EH (cell line): Measurements from ENCODE around the gene ITGAE.
A peak's percentile ranks its signal among the peaks of the same experiment; 100 is the strongest.
"Not testable (repeated sequence)": the region's sequence is repeated elsewhere in the genome, so short reads cannot be mapped to it uniquely, and the experiment has no call there.

Experiments
- DNase-seq: peaks from one replicate; pipeline ENCODE4 v3.0.0-alpha.2; 2015; ENCODE audit warnings: low read depth

The ITGAE gene, protein sequence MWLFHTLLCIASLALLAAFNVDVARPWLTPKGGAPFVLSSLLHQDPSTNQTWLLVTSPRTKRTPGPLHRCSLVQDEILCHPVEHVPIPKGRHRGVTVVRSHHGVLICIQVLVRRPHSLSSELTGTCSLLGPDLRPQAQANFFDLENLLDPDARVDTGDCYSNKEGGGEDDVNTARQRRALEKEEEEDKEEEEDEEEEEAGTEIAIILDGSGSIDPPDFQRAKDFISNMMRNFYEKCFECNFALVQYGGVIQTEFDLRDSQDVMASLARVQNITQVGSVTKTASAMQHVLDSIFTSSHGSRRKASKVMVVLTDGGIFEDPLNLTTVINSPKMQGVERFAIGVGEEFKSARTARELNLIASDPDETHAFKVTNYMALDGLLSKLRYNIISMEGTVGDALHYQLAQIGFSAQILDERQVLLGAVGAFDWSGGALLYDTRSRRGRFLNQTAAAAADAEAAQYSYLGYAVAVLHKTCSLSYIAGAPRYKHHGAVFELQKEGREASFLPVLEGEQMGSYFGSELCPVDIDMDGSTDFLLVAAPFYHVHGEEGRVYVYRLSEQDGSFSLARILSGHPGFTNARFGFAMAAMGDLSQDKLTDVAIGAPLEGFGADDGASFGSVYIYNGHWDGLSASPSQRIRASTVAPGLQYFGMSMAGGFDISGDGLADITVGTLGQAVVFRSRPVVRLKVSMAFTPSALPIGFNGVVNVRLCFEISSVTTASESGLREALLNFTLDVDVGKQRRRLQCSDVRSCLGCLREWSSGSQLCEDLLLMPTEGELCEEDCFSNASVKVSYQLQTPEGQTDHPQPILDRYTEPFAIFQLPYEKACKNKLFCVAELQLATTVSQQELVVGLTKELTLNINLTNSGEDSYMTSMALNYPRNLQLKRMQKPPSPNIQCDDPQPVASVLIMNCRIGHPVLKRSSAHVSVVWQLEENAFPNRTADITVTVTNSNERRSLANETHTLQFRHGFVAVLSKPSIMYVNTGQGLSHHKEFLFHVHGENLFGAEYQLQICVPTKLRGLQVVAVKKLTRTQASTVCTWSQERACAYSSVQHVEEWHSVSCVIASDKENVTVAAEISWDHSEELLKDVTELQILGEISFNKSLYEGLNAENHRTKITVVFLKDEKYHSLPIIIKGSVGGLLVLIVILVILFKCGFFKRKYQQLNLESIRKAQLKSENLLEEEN

DNA sequence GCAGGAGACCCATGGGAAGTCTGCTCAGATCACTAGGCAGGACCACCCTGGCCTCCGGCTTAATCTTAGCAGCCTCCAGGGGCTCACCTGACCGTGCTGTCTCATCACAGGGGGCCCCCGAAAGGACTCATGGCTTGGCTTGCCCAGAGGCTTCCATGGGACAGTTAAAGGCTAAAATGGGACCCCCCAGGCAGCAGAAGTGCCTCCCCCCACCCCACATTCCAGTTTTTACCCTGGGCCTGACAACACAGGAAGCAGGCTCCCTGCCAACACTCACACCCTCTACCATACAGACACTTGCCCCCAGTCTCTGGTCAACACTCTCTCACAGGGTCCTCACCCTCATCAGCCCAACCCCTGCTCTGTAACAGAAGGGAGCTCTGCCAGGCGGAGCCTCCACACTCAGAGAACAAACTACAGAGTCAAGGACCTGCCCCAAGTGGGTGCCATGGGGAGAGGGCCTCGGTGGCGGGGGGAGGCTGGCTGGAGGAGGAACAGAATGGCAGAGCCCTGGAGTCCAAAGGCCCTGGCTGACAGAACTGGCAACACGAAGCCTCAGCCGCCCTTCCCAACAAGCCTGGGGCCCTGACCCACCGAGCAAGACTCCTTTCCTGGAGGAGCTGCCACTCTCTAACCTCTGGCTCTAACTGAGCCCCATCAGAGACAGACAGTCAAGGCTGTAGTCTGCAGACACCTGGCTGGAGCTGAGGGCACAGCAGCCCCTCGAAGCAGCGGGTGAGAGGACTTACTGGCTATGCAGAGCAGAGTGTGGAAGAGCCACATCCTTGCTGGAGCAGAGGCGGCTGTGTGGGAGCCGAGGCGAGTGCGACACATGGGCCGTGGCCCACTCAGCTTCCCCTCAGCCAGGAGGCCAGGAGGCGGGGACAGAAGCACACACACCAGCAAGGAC is at the start of gene ITGAE:
TSS of gene ITGAE (minus strand) at position 827 of the 910 bp plus-strand sequence. CDS start at position 783, 44 bp downstream.
- DNase-seq = no peak

DNA sequence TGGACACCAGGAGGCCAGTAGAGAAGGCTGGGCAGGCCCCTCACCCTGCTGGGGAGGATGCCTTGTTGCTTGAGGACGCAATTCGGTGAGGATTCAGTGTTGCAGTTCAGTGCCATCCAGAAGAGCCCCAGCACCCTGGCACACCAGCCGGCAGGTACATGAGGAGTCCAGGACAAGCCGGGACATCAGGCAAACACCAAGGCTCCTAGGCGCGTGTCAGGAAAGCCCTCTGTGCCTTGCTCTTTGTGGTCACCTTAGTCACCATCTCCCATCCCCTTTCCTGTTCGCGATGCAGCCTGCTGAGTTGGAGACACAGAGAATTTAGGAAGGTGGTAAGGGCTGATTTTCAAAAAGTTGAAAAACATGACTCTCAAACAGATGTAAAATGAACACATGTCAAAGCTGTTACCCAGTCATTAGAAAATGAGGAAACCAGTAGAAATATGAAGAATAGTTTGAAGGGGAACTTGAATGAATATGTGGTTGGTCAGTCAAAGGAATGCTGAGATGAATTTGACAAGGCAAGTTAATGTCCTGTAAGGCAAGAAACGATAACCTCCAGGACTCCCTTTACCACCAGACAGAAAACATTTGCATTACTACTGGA is 47.3 kb upstream of the ITGAE start:
- no peak for DNase-seq

- no peak for DNase-seq
Measured at GRCh38 chr17:3847165-3847670, 46.2 kb upstream of the ITGAE start.

GRCh38 chr17:3846437-3847164 is 45.6 kb upstream of the ITGAE start:
- DNase-seq = no peak

GRCh38 chr17:3845621-3846436 is 44.8 kb upstream of the ITGAE start, which contains the start of gene NCBP3:
Gene NCBP3 (minus strand): TSS chr17:3846246. CDS start chr17:3846223, 23 bp downstream.
- peak; percentile 92 for DNase-seq

- DNase-seq = no peak
Measured at GRCh38 chr17:3845291-3845620, 44.3 kb upstream of the ITGAE start.

DNA sequence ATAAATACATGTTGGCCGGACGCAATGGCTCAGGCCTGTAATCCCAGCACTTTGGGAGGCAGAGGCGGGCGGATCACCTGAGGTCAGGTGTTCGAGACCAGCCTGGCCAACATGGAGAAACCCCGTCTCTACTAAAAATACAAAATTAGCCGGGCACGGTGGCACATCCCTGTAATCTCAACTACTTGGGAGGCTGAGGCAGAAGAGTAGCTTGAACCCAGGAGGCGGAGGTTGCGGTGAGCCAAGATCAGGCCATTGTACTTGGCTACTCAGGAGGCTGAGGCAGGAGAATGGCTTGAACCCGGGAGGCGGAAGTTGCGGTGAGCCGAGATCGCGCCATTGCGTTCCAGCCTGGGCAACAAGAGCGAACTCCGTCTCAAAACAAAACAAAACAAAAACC is 43.6 kb upstream of the ITGAE start:
- DNase-seq = not testable (repeated sequence)

GRCh38 chr17:3843935-3844516 is 43.0 kb upstream of the ITGAE start:
- DNase-seq = peak; percentile 42

- DNase-seq = no peak
Measured at GRCh38 chr17:3838206-3838605, 37.2 kb upstream of the ITGAE start.

- no peak for DNase-seq
Measured at GRCh38 chr17:3836551-3836950, 35.6 kb upstream of the ITGAE start.

DNA sequence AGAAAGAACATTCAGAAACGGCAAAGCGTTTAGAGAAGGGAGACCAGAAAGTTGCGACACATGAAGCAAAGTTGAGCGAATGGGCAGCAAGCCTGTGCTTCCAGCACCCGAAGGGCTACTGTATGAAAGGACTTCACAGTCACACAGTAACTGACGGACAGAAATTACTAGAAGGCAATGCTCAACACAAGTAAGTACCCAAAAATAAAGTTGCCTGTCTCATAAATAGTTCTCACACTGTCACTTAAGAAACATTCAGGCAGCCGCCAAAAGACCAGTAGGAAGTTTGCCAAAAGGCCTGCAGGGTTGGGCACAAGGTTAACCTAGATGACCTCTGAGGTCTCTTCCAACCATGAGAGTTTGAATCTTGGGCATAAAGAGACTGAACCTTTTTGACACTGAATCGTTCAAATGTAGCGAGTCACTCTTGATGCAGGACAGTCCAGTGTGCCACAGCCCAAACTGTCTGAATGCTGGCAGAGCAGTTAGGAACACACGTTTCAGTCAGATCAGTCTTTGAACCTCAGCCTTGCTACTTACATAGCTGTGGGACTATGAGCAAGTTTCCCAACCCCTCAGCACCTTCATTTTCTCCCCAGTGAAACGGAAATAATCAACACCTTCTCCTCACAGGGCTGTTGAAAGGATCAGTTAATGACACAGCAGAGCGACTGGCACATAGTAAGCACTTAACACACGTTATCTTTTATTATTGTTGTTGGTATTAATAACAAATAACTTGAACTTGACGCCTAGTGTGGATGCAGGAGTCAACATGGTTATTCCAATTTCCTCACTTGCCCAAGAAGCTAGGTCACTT is 34.6 kb upstream of the ITGAE start:
- DNase-seq = peak; percentile 62

DNA sequence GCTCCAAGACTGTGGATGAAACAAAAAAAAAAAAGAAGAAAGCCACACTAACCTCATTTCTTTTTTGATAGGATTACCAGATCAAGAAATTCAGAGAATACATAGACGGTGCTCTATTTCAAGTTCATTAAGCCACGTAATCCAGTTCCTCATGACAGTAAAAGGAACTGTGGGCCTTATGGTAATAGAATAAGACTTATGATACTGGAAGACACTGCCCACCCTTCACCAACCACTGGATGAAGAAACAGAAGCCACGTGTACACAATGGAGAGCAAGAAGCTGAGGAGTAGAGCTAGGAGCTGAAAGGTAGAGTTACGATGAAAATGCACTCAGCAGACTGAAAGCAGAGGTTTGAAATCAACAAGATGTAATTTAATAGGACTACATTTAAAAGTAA is 33.8 kb upstream of the ITGAE start:
- DNase-seq = no peak

DNA sequence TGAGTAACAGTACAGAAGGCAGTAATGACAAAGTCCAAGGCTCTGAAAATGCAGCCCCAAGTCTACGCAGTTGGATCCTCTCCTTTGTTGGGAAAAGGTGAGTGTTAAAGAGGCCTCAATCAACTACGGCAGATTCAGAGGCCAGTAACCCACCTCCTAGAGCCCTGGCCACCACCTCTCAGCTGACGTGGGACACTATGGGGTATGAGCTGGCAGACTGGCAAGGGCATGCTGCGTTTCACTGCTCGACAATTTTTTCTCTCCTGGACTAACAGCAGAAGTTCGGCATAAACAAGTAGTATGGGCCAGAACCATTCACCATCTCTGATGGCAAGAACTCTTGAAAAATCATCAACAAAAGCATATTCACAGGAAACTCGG is 27.9 kb upstream of the ITGAE start:
- DNase-seq = no peak

GRCh38 chr17:3828151-3828851 is 27.3 kb upstream of the ITGAE start:
- DNase-seq = peak; percentile 51

- peak; percentile 74 for DNase-seq
Measured at GRCh38 chr17:3827124-3827773, 26.3 kb upstream of the ITGAE start.

GRCh38 chr17:3826191-3826590 is 25.2 kb upstream of the ITGAE start:
- DNase-seq = peak; percentile 65

DNA sequence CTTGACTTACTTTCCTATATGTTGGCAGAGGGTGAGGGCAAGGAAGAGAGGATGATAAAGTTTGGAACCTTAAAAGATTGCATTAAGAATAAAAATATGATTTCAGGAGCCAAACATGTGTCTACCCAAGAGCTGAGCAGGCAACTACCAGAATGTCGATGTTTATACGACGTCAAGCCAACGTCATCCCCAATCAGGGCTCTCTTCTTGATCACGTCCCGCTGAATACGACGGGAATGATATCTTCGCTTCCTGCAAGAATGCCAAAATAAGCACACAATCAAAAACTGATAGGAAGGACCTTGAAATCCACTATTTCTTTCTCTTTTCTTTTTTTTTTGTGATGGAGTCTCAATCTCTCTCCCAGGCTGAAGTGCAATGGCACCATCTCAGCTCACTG is 20.1 kb upstream of the ITGAE start:
- DNase-seq = no peak
